Gastroesophageal sphincter (tissue), 4 donors: Measurements from ENCODE around the gene SOX2. TPM values are rescaled to one million over a fixed set of nuclear protein-coding genes. Genes with fewer than 3 reads are reported as not detected.
A peak's percentile ranks its signal among the peaks of the same experiment; 100 is the strongest.

ENCODE experiments used
- ATAC-seq: fragments of 150-250 bp; one replicate; pipeline ENCODE4 v1.9.1; 2016; ENCODE audit warnings: mild to moderate bottlenecking, moderate library complexity
- H3K27ac ChIP-seq, 4 donors: fragments of 200-600 bp; sonication (generic) in 3 of 4; 1 replicate in 3 of 4; 2 replicates in 1 of 4; pipeline ENCODE4 v1.5.1; 2016 to 2019
- H3K27me3 ChIP-seq: fragments of 200-600 bp; sonication (generic); one replicate; pipeline ENCODE4 v1.5.1; 2019
- H3K36me3 ChIP-seq, 2 donors: fragments of 200-600 bp; sonication (generic); one replicate each; pipeline ENCODE4 v1.5.1; 2019; ENCODE audit warnings: control low read depth in 1 of 2
- H3K4me1 ChIP-seq, 3 donors: fragments of 200-600 bp; sonication (generic); 1 replicate in 2 of 3; 2 replicates in 1 of 3; pipeline ENCODE4 v1.5.1; 2016 to 2019; ENCODE audit warnings: control low read depth in 2 of 3
- H3K4me3 ChIP-seq, 2 donors: fragments of 200-600 bp; sonication (generic); one replicate each; pipeline ENCODE4 v1.5.1; 2019; ENCODE audit warnings: mild to moderate bottlenecking in 1 of 2, moderate library complexity in 1 of 2
- H3K9me3 ChIP-seq, 3 donors: fragments of 200-600 bp; sonication (generic); one replicate each; pipeline ENCODE4 v1.5.1; 2017 to 2019; ENCODE audit warnings: control low read depth in 2 of 3
- CTCF ChIP-seq, 4 experiments: fragments of 200-600 bp in 2 of 4; fragments of 450-650 bp in 2 of 4; sonication (generic) in 1 of 4; IDR thresholded peaks; one replicate each; pipeline ENCODE4 v1.5.1; 2017 to 2019; ENCODE audit warnings: antibody characterized with exemption in 4 of 4, mild to moderate bottlenecking in 2 of 4, moderate library complexity in 2 of 4
- EP300 ChIP-seq: sonication (generic); formaldehyde crosslinking; IDR thresholded peaks from one replicate; pipeline ENCODE4 v1.6.1; 2017; ENCODE audit warnings: antibody characterized with exemption, mild to moderate bottlenecking
- POLR2A ChIP-seq, 2 donors: fragments of 450-650 bp; IDR thresholded peaks; one replicate each; pipeline ENCODE4 v1.6.1; 2017; ENCODE audit warnings: antibody characterized with exemption in 2 of 2, mild to moderate bottlenecking in 2 of 2, moderate library complexity in 1 of 2
- POLR2AphosphoS5 ChIP-seq: sonication (generic); formaldehyde crosslinking; IDR thresholded peaks from one replicate; pipeline ENCODE4 v1.6.1; 2017; ENCODE audit warnings: antibody characterized with exemption
- WGBS, 2 donors: methylation state at CpG; one replicate each; pipeline ENCODE4 v1.1.5; 2018; ENCODE audit warnings: low coverage in 1 of 2; 5-methylcytosine and 5-hydroxymethylcytosine counted together
- total RNA-seq, 4 donors: library from RNA; depleted of rRNA; stranded (reverse); fragments of >200 nt; gene quantifications; one replicate each; pipeline ENCODE4 v1.1.0, GENCODE V29; 2016

The SOX2 gene
- total RNA-seq, 4 donors from 2014 or later = 3.1 to 9.9 (median 5.7) TPM

GRCh38 chr3:181718987-181719911 lies 7.5 kb downstream of the SOX2 start:
- Histone ChIP-seq H3K4me3 (peak overlapping the region in 1 of 2 donors; percentile 13), H3K9me3 (peaks cover 0 to 4% (median 0%) of the 10 kb centered on the region in 3 donors), H3K27ac (peak overlapping the region in 3 of 4 donors; percentile 21 to 41 (median 40)), H3K4me1 (peaks cover 0 to 6% (median 0%) of the 10 kb centered on the region in 3 donors), H3K36me3 (no peaks in the 10 kb centered on the region), H3K27me3 (peaks cover 100% of the 10 kb centered on the region)
- ATAC-seq = peak; percentile 42
- TF ChIP-seq CTCF (IDR thresholded peaks at IDR 0.05) = no peak
- no peak for TF ChIP-seq POLR2AphosphoS5
- TF ChIP-seq EP300 = no peak
- TF ChIP-seq POLR2A (IDR thresholded peaks at IDR 0.05) = no peak
- 11 to 20% methylated on average over 7 to 9 of the region's 48 CpGs for WGBS, 2 donors

- ATAC-seq = peak; percentile 8
- Histone ChIP-seq H3K27ac (peak overlapping the region in 3 of 4 donors; percentile 21 to 41 (median 40)), H3K4me1 (peaks cover 0 to 8% (median 0%) of the 10 kb centered on the region in 3 donors), H3K27me3 (peaks cover 100% of the 10 kb centered on the region), H3K4me3 (no peak overlapping the region), H3K9me3 (peaks cover 0 to 4% (median 0%) of the 10 kb centered on the region in 3 donors), H3K36me3 (no peaks in the 10 kb centered on the region)
- TF ChIP-seq POLR2A (IDR thresholded peaks at IDR 0.05) (no peak), EP300 (no peak)
- 5 to 6% methylated on average over 3 to 19 of the region's 23 CpGs for WGBS, 2 donors
These were observed 8.4 kb downstream of the SOX2 start for GRCh38 chr3:181719991-181720680.

GRCh38 chr3:181721046-181721875 lies 9.5 kb downstream of the SOX2 start:
- WGBS, 2 donors = 30 to 31% methylated on average over 4 of the region's 4 CpGs
- Histone ChIP-seq H3K27me3 (peaks cover 100% of the 10 kb centered on the region), H3K4me1 (peaks cover 0 to 20% (median 0%) of the 10 kb centered on the region in 3 donors), H3K9me3 (peaks cover 0 to 4% (median 0%) of the 10 kb centered on the region in 3 donors), H3K27ac (no peak overlapping the region), H3K4me3 (no peak overlapping the region), H3K36me3 (no peaks in the 10 kb centered on the region)
- TF ChIP-seq POLR2AphosphoS5 (no peak), CTCF (IDR thresholded peaks at IDR 0.05) (no peak)
- no peak for ATAC-seq

GRCh38 chr3:181722156-181722555 lies 10.4 kb downstream of the SOX2 start:
- Histone ChIP-seq H3K27ac (no peak overlapping the region), H3K36me3 (no peaks in the 10 kb centered on the region), H3K4me3 (no peak overlapping the region), H3K27me3 (peaks cover 100% of the 10 kb centered on the region), H3K9me3 (peaks cover 0 to 4% (median 0%) of the 10 kb centered on the region in 3 donors), H3K4me1 (peaks cover 0 to 28% (median 4%) of the 10 kb centered on the region in 3 donors)
- no peak for ATAC-seq
- TF ChIP-seq EP300 (no peak), POLR2AphosphoS5 (no peak), CTCF (IDR thresholded peaks at IDR 0.05) (no peak), POLR2A (IDR thresholded peaks at IDR 0.05) (no peak)
- 17 to 19% methylated on average over 4 of the region's 4 CpGs for WGBS, 2 donors
